Neural progenitor cell (in vitro differentiated cells): ENCODE measurements around the gene SLC6A3. TPM values are rescaled to one million over a fixed set of nuclear protein-coding genes. Genes with fewer than 3 reads are reported as not detected.

Experiments used
- DNase-seq: peaks from one replicate; pipeline ENCODE4 v3.0.0-alpha.2; 2016; ENCODE audit warnings: low spot score
- H2AFZ ChIP-seq: fragments of 200-600 bp; sonication (generic); replicated peaks from 2 replicates; pipeline ENCODE4 v1.6.1; 2016; ENCODE audit warnings: antibody characterized with exemption
- H3F3A ChIP-seq: fragments of 200-600 bp; sonication (generic); 2 replicates; pipeline ENCODE4 v1.6.1; 2016; ENCODE audit warnings: antibody characterized with exemption, low read depth
- H3K27ac ChIP-seq: fragments of 200-600 bp; sonication (generic); 2 replicates; pipeline ENCODE4 v1.5.1; 2016; ENCODE audit warnings: mild to moderate bottlenecking
- H3K27me3 ChIP-seq: fragments of 200-600 bp; sonication (generic); 2 replicates; pipeline ENCODE4 v1.6.1; 2016; ENCODE audit warnings: mild to moderate bottlenecking, moderate library complexity
- H3K36me3 ChIP-seq: fragments of 200-600 bp; sonication (generic); 2 replicates; pipeline ENCODE4 v1.5.1; 2016
- H3K4me1 ChIP-seq: fragments of 200-600 bp; sonication (generic); 2 replicates; pipeline ENCODE4 v1.6.1; 2016; ENCODE audit warnings: mixed run types
- H3K4me2 ChIP-seq: fragments of 200-600 bp; sonication (generic); 2 replicates; pipeline ENCODE4 v1.6.1; 2016
- H3K4me3 ChIP-seq: fragments of 200-600 bp; sonication (generic); 2 replicates; pipeline ENCODE4 v1.5.1; 2016
- H3K79me2 ChIP-seq: fragments of 200-600 bp; sonication (generic); 2 replicates; pipeline ENCODE4 v1.6.1; 2016; ENCODE audit warnings: low read depth
- H3K9ac ChIP-seq: fragments of 200-600 bp; sonication (generic); 2 replicates; pipeline ENCODE4 v1.6.1; 2016
- H3K9me3 ChIP-seq: fragments of 200-600 bp; sonication (generic); 2 replicates; pipeline ENCODE4 v1.5.1; 2016; ENCODE audit warnings: low read depth
- H4K20me1 ChIP-seq: fragments of 200-600 bp; sonication (generic); 2 replicates; pipeline ENCODE4 v1.6.1; 2016; ENCODE audit warnings: low read depth
- H3K27ac Mint-ChIP-seq: 3 replicates; pipeline ENCODE4 v1.8.0; 2021; ENCODE audit warnings: mixed read lengths
- H3K27me3 Mint-ChIP-seq: 2 replicates; pipeline ENCODE4 v1.8.0; 2022; ENCODE audit warnings: low read depth, mild to moderate bottlenecking, inconsistent platforms, moderate library complexity, mixed read lengths; ENCODE audit not compliant: insufficient read depth
- H3K36me3 Mint-ChIP-seq: 3 replicates; pipeline ENCODE4 v1.8.0; 2021; ENCODE audit warnings: mixed read lengths
- H3K4me1 Mint-ChIP-seq: 3 replicates; pipeline ENCODE4 v1.8.0; 2021; ENCODE audit warnings: mixed read lengths
- H3K4me3 Mint-ChIP-seq: 3 replicates; pipeline ENCODE4 v1.8.0; 2021; ENCODE audit warnings: mild to moderate bottlenecking, moderate library complexity, mixed read lengths
- H3K9me3 Mint-ChIP-seq: 3 replicates; pipeline ENCODE4 v1.8.0; 2020; ENCODE audit warnings: mixed read lengths
- EZH2 ChIP-seq: fragments of 200-600 bp; sonication (generic); IDR thresholded peaks from 2 replicates; pipeline ENCODE4 v1.6.1; 2017; ENCODE audit warnings: antibody characterized with exemption, mild to moderate bottlenecking, moderate library complexity
- EZH2phosphoT487 ChIP-seq: fragments of 200-600 bp; sonication (generic); IDR thresholded peaks from 2 replicates; pipeline ENCODE4 v1.6.1; 2017; ENCODE audit warnings: antibody characterized with exemption
- total RNA-seq: library from RNA; depleted of rRNA; stranded (reverse); fragments of >200 nt; gene quantifications from 2 replicates; pipeline ENCODE4 v1.2.3, GENCODE V29; 2015; ENCODE audit warnings: low replicate concordance
- TF ChIP-seq, protein P1 (sequence below): fragments of 200-600 bp; sonication (generic); IDR thresholded peaks from 2 replicates; pipeline ENCODE4 v1.5.1; 2017; ENCODE audit warnings: antibody characterized with exemption, mild to moderate bottlenecking

SLC6A3 gene
- total RNA-seq, 1 donor from 2014 or later, result 0.32 TPM

DNA sequence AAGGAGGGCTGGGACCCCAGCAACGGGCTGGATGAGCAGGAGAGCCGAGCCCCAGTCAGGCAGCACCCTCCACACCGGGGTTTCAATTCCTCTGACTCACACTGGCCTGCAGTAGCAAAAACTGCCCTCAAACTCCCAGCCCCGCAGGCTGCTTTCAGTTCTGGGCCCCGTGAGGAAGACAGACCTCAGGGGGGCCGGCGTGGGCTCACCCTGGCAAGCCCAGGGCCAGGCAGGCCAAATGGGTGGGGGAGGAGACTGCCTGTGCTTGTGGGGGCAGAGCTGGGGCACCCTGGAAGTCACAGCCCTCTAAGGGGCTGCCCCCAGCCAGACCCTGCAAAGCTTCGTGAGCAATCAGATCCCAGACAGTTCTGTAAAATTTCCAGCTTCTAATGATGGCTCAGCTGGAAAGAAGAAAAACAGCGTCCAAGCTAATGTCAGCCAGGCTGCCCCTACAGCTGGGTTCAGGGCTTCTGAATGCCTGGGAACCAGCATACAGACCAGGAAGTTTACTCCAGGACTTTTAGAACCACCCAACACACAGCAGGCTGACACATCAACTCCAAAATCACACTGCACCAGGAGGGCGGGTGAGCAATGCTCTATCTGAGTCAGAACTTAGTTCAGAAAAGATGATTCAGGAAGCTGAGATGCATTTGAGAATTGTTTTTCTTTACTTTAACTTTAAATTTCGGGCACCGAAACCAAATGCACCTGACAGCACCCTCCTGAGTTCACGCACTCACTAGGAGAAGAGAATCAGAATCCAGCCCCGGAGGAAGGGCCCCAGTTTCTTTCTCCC lies 43.8 kb upstream of the SLC6A3 start:
- peaks cover 15% of the 10 kb centered on the region for H3K36me3 Mint-ChIP-seq
- Histone ChIP-seq H3F3A (no peaks in the 10 kb centered on the region), H3K4me3 (no peak overlapping the region), H3K79me2 (no peaks in the 10 kb centered on the region), H3K9ac (no peak overlapping the region), H2AFZ (no peak overlapping the region), H3K27ac (no peak overlapping the region), H3K4me1 (no peaks in the 10 kb centered on the region), H3K27me3 (no peaks in the 10 kb centered on the region), H3K4me2 (no peak overlapping the region), H3K36me3 (no peaks in the 10 kb centered on the region), H3K9me3 (no peaks in the 10 kb centered on the region), H4K20me1 (no peaks in the 10 kb centered on the region)
- H3K4me3 Mint-ChIP-seq, result no peak overlapping the region
- no peak overlapping the region for H3K27ac Mint-ChIP-seq
- no peaks in the 10 kb centered on the region for H3K4me1 Mint-ChIP-seq
- no peaks in the 10 kb centered on the region for H3K27me3 Mint-ChIP-seq
- TF ChIP-seq, protein P1, sequence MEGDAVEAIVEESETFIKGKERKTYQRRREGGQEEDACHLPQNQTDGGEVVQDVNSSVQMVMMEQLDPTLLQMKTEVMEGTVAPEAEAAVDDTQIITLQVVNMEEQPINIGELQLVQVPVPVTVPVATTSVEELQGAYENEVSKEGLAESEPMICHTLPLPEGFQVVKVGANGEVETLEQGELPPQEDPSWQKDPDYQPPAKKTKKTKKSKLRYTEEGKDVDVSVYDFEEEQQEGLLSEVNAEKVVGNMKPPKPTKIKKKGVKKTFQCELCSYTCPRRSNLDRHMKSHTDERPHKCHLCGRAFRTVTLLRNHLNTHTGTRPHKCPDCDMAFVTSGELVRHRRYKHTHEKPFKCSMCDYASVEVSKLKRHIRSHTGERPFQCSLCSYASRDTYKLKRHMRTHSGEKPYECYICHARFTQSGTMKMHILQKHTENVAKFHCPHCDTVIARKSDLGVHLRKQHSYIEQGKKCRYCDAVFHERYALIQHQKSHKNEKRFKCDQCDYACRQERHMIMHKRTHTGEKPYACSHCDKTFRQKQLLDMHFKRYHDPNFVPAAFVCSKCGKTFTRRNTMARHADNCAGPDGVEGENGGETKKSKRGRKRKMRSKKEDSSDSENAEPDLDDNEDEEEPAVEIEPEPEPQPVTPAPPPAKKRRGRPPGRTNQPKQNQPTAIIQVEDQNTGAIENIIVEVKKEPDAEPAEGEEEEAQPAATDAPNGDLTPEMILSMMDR, result no peak
- DNase-seq, result no peak
- no peaks in the 10 kb centered on the region for H3K9me3 Mint-ChIP-seq

DNA sequence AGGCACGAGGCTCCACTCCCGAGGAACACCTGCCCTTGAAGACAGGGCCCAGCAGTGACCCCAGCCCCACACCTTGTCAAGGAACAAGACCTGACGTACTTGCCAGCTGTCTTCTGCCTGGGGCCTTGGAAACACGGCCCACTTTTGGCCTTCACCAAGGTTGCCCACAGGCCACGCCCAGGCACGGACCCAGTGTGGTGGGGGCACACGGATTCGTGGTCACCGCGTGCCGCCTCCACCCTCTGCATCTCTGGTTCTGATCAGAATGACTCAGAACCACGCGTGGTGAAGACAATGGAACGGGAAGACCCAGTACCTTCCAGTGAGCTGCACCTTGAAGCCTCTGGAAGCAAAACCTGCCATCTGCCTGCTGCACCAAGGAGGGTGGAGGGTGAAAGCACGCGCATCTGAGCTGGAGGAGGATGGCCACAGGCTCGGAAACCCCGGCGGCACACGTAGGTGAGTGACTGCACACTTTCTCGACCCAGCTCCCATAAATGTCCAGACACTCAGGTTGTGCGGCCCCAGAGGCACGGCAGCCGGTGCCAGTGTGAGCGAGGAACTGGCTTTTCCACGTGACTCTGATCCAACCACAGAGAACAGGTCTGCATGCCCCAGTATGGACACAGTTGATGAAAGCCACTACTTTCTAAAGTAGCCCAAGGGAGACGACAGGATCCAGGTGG lies 42.0 kb upstream of the SLC6A3 start:
- Mint-ChIP-seq H3K36me3 (peaks cover 10% of the 10 kb centered on the region), H3K27me3 (no peaks in the 10 kb centered on the region), H3K4me1 (no peaks in the 10 kb centered on the region), H3K9me3 (no peaks in the 10 kb centered on the region), H3K27ac (peak overlapping the region; percentile 57), H3K4me3 (no peak overlapping the region)
- Histone ChIP-seq H3K9me3 (no peaks in the 10 kb centered on the region), H3K9ac (no peak overlapping the region), H3K27me3 (no peaks in the 10 kb centered on the region), H4K20me1 (no peaks in the 10 kb centered on the region), H3K27ac (no peak overlapping the region), H3K36me3 (no peaks in the 10 kb centered on the region), H3K4me2 (no peak overlapping the region), H3K4me1 (no peaks in the 10 kb centered on the region), H3K79me2 (no peaks in the 10 kb centered on the region), H2AFZ (no peak overlapping the region), H3F3A (no peaks in the 10 kb centered on the region), H3K4me3 (no peak overlapping the region)
- TF ChIP-seq, protein P1, result no peak
- no peak for DNase-seq

DNA sequence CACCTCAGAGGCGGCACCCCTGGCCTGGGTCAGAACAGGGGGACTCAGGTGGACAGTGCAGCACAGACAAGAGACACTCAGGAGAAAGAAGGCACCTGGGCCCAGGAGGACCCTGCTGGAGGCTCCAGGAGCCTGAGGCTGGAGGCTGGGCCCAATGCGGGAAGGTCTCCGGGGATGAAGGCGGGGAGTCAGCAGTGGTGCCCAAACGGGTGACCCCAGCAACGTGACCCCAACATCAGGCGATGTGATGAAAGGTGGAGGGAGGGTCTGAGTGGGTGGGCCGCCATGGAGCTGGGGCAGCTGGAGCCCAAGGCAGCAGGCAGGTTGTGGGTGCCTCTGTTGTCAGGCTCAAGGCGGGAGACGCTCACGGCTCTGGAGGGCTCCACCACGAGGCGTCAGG lies 41.0 kb upstream of the SLC6A3 start:
- Histone ChIP-seq H3F3A (no peaks in the 10 kb centered on the region), H3K4me1 (no peaks in the 10 kb centered on the region), H3K9me3 (no peaks in the 10 kb centered on the region), H3K4me3 (no peak overlapping the region), H3K27me3 (no peaks in the 10 kb centered on the region), H3K79me2 (no peaks in the 10 kb centered on the region), H3K27ac (no peak overlapping the region), H2AFZ (no peak overlapping the region), H4K20me1 (no peaks in the 10 kb centered on the region), H3K36me3 (no peaks in the 10 kb centered on the region), H3K4me2 (no peak overlapping the region), H3K9ac (no peak overlapping the region)
- peaks cover 6% of the 10 kb centered on the region for H3K36me3 Mint-ChIP-seq
- no peak for DNase-seq
- no peak overlapping the region for H3K27ac Mint-ChIP-seq
- TF ChIP-seq EZH2phosphoT487 (no peak), EZH2 (no peak)
- TF ChIP-seq, protein P1, result no peak
- H3K27me3 Mint-ChIP-seq, result no peaks in the 10 kb centered on the region
- H3K4me3 Mint-ChIP-seq, result no peak overlapping the region
- H3K4me1 Mint-ChIP-seq, result no peaks in the 10 kb centered on the region
- H3K9me3 Mint-ChIP-seq, result no peaks in the 10 kb centered on the region
